Iris pigment epithelial cell (primary cell): Measurements from ENCODE around the gene NSFL1C.
"Not testable (repeated sequence)": the region's sequence is repeated elsewhere in the genome, so short reads cannot be mapped to it uniquely, and the experiment has no call there.

Experiments used
- DNase-seq: peaks from one replicate; pipeline ENCODE4 v3.0.0-alpha.2; 2011; ENCODE audit warnings: low read depth

NSFL1C gene

DNA sequence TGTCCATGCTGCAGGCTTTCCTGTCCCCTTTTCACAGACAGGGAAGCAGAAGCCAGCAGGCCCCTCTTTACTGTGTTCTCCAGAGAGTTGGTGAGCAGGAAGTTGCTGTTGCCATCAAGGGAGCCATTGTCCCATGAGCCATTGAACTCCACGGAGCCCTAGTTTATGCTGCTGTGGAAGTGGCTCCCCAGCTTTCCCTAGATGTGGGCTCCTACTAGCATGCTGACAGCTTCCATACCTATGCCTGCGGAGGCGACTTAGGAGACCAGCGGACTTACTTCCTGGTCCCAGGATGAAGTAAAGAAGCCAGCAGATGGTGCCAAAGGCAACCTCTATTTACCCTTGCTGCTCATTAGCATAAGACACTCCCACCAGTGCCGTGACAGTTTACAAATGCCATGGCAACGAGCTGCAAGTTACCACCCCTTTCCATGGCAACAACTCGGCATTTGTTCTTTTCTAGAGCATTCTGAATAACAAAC is 43.0 kb downstream of the NSFL1C start:
- DNase-seq: peak; percentile 85

DNA sequence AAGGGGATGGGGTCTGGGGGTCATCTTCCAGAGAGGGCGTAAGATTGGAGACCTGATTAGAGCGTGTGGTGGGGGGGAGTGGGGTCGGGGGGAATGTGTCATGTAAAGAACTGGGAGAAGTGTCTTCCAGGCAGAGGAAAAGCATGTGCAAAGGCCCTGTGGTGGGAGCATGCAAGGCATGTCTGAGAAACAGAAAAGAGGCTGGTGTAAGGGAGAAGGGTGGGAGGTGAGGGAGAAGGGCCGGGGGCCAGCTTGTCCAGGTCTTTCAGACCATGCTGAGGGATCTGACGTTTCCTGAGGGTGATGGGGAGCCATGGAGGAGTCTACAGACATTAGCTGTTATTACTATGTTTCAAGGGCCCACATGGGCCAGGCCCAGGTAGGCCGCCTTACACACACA is 43.4 kb downstream of the NSFL1C start:
- no peak for DNase-seq

GRCh38 chr20:1422753-1423152 is 43.9 kb downstream of the NSFL1C start:
- DNase-seq: no peak

DNA sequence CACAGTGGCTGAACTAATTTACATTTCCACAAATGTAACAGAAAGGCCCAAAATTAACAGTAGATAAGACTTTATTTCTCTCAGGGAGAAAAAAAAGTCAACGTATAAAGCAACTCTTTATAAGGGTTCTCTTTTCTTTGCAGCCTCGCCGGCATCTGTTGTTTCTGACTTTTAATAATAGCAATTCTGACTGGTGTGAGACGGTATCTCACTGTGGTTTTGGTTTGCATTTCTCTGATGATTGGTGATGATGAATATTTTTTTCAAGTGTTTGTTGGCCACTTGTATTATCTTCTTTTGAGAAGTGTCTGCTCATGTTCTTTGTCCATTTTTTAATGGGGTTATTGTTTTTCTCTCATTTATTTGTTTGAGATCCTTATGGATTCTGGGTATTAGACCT is 46.6 kb downstream of the NSFL1C start:
- DNase-seq: no peak

GRCh38 chr20:1418350-1418749 is 48.3 kb downstream of the NSFL1C start:
- peak; percentile 38 for DNase-seq

DNA sequence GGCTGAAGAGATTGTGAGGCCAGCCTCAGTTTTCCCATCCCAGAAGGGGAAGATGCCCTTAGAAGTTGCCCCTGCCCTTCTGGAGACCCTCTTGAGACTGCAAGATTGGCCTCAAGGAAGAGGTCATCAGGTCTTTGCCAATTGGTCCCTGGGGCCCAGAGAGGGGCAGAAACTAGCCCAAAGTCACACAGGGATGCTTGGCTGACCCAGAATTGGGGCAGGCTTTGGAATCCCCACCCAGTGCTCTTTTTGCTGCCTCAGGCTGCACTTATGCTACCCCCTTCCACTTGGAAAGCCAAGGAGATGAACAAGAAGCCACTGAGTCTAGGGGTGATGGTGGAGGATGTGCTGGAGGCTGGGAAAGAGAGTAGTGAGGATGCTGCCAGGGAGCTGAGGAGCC is 48.9 kb downstream of the NSFL1C start:
- DNase-seq: no peak

GRCh38 chr20:1417273-1417672 is 49.4 kb downstream of the NSFL1C start:
- DNase-seq: peak; percentile 47

- peak; percentile 98 for DNase-seq
Observed at GRCh38 chr20:1415667-1416468, 50.8 kb downstream of the NSFL1C start.

DNA sequence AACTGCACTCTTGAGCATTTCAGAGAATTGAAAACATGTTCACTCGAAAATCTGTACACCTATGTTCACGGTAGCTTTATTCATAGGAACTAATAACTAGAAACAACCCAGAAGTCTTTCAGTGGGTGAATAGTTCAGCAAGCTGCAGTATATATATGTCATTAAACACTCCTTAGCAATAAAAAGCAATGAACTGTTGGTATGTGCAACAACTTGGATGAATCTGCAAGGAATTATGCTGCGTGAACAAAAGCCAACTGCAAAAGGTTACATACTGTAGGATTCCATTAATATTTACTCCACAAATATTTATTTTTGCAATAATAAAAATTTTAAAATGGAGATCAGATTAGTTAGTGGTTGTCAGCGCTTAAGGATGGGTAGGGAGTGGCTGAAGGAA is 51.7 kb downstream of the NSFL1C start:
- no peak for DNase-seq

DNA sequence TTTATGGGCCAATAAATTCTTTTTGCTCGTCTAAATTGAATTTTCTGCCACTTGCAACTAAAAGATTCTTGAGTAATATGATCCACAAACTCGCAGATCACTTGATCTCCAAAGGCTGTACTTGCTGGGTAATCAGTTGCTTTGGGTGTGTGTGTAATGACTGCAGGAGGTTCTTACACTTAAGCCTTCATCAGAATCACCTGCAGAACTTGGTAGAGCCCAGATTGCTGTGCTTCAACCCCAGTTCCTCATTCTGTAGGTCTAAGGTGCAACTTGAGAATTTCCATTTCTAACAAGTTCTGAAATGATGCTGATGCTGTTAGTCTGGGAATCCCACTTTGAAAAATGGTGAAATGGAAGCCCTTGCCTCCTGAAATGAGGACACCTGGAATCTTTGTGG is 60.8 kb downstream of the NSFL1C start:
- no peak for DNase-seq

DNA sequence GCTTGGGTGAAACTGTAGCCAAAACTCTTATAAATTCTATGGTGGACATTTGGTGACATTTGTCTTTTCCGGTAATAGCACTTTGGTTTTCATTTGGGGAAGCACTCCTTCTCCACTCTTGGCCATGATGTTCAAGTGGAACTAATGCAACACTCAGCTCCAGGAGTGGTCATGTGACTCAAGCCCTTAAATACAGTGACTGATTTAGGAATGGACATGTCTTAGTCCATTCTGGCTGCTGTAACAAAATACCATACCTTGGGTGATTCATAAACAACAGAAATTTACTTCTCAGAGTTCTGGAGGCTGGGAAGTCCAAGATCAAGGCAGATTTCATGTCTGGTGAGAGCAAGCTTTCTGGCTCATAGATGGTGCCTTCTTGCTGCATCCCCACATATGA is 63.0 kb downstream of the NSFL1C start:
- no peak for DNase-seq

- DNase-seq: no peak
Observed at GRCh38 chr20:1402149-1402548, 64.5 kb downstream of the NSFL1C start.

DNA sequence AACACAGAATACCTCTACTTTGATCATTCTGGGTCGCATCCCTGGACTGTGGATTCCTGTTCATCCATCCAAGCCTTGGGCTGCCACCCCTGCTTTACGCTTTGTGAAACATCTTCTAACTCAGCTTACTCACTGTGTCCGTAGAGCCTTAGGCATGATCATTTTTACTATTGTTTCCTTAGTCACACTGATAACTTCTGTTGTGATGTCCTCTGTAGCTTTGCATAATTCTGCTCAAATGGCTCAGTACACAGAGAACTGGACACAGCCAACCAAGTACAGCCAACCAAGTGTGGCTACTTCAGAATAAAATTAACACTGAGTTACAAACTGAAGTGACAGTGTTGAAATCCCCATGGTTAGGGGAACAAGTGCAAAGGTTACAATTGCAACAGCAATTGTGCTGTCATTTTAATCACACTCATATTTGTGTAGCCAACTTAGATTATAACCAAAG is 65.2 kb downstream of the NSFL1C start:
- DNase-seq: no peak

GRCh38 chr20:1399678-1400366 is 66.8 kb downstream of the NSFL1C start:
- DNase-seq: peak; percentile 64

GRCh38 chr20:1398185-1398584 is 68.5 kb downstream of the NSFL1C start:
- DNase-seq: not testable (repeated sequence)

- no peak for DNase-seq
Observed at GRCh38 chr20:1397710-1398109, 68.9 kb downstream of the NSFL1C start.

- no peak for DNase-seq
Observed at GRCh38 chr20:1396702-1397101, 69.9 kb downstream of the NSFL1C start.

GRCh38 chr20:1396264-1396663 is 70.4 kb downstream of the NSFL1C start:
- no peak for DNase-seq

DNA sequence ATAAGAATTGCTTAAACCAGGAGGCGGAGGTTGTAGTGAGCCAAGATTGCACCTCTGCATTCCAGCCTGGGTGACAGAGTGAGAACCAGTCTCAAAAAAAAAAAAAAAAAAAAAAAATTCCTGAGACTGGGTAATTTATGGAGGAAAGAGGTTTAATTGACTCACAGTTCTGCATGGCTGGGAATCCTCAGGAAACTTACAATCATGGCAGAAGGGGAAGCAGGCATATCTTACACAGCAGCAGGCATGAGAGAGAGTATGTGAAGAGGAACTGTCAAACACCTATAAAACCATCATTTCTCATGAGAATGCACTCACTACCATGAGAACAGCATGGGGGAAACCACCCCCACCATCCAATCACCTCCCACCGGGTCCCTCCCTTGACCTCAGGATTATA is 72.0 kb downstream of the NSFL1C start:
- DNase-seq: no peak

DNA sequence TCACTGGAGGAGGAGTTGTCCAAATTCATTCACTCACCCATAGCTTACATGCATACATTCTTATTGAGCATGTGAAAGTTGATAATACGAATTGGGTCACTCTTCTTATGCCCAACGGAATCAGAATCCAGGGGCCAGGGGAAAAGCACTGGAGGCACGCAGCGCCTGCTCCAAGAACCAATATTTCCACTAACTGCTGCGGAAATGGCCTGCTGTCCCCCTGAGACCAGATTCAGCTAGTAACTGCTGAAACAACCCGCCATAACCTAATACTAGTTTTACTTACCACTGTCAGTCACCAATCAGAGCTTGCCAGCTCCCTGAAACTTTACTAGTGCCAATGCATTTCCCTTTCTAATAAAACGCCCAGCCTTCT is 73.2 kb downstream of the NSFL1C start:
- no peak for DNase-seq

DNA sequence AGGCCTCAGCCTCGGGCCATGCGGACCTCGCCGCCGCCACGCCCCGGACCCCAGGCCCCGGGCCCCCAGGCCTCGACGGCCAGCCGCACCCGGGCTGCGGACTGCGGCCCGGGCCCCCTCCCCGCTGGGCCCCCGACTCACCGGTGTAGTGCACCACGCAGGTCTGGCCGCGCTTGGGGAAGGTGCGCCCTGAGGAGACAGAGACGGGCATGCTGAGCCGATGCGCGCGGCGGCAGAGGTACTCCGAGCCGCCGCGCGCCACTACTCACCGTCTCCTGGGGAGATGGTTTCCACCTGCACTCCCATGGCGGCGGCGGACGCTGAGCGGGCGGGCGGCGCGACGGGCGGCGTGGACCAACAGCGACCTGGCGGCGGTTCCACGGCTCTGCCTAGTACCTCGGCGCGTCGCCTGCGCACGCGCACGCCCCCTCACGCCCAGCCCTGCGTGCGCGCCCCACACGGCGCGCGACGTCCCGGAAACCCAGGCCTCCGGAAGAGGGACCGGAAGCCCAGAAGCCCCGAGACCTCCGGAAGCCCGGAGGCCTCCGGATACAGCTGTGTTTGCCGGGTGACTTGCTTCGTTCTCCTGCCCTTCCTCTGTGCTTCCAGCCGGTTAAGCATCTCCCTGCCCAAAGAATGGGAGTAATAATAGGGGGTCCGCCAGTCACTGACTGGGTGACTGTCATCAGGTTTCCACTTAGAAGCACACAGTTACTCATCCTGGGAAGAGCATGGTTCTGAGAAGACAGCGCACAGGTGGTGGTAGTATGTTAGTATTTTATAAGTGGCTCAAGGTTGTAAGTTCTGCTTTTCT is 73.7 kb downstream of the NSFL1C start, which contains the start of gene FKBP1A:
Gene FKBP1A (minus strand): TSS at position 362 of the 814 bp plus-strand sequence. CDS start 56 bp downstream, at position 306.
- peak; percentile 86 for DNase-seq

GRCh38 chr20:1392443-1392692 is 74.3 kb downstream of the NSFL1C start:
- DNase-seq: no peak
